IMR-90 (cell line): ENCODE measurements around the gene JADE2.

Experiments
- BHLHE40 ChIP-seq: fragments of 150-350 bp; IDR thresholded peaks from 2 replicates; pipeline ENCODE4 v1.6.1; 2016; ENCODE audit warnings: mild to moderate bottlenecking, low read depth, low read length
- CEBPB ChIP-seq: IDR thresholded peaks from 2 replicates; pipeline ENCODE4 v1.6.1; 2012; ENCODE audit warnings: low read depth, low read length, improper control_type of control experiment
- CHD1 ChIP-seq: IDR thresholded peaks from 2 replicates; pipeline ENCODE4 v1.6.1; 2012; ENCODE audit warnings: low read depth, low read length, improper control_type of control experiment
- MAFK ChIP-seq: IDR thresholded peaks from 2 replicates; pipeline ENCODE4 v1.6.1; 2012; ENCODE audit warnings: low read depth, low read length, improper control_type of control experiment
- MXI1 ChIP-seq: IDR thresholded peaks from 2 replicates; pipeline ENCODE4 v1.6.1; 2012; ENCODE audit warnings: low read depth, mild to moderate bottlenecking, low read length, moderate library complexity, borderline replicate concordance
- POLR2A ChIP-seq: IDR thresholded peaks from 2 replicates; pipeline ENCODE4 v1.6.1; 2012; ENCODE audit warnings: mild to moderate bottlenecking, low read depth, low read length
- RAD21 ChIP-seq: IDR thresholded peaks from 2 replicates; pipeline ENCODE4 v1.6.1; 2012; ENCODE audit warnings: low read length, improper control_type of control experiment
- RCOR1 ChIP-seq: IDR thresholded peaks from 2 replicates; pipeline ENCODE4 v1.6.1; 2012; ENCODE audit warnings: mild to moderate bottlenecking, low read length, improper control_type of control experiment; ENCODE audit not compliant: insufficient replicate concordance
- SMC3 ChIP-seq: fragments of 150-350 bp; IDR thresholded peaks from 2 replicates; pipeline ENCODE4 v1.6.1; 2016; ENCODE audit warnings: low read depth, mild to moderate bottlenecking, antibody characterized with exemption, low read length, moderate library complexity
- TF ChIP-seq, protein P1 (sequence below): conservative IDR thresholded peaks from 2 replicates; pipeline ENCODE4 v1.5.1; 2012; ENCODE audit warnings: mild to moderate bottlenecking, low read depth, low read length, improper control_type of control experiment
- TF ChIP-seq, protein P2 (sequence below): fragments of 150-350 bp; IDR thresholded peaks from 2 replicates; pipeline ENCODE4 v1.6.1; 2017; ENCODE audit warnings: mild to moderate bottlenecking, antibody characterized with exemption, low read length, low read depth

DNA sequence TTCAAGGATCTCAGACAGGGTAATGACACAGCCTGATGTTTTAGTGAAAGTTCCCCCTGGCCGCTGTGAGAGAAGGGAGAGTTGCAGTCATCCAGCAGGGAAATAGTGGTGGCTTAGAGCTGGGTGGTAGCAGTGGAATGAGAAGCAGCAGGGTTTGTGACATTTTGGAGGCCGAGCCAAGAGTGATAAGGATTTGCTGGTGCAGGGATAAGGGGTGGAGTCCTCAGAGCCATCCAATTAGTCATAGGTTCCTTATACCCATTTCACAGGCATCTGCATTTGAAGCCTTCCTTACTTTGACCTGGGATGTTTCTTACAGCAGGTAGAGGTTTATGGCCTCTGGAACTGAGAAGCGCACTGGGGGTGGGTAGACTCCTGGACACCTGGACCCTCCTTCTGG is 12.8 kb downstream of the JADE2 start:
- no peak for TF ChIP-seq POLR2A
- TF ChIP-seq MAFK, result no peak
- TF ChIP-seq, protein P1, sequence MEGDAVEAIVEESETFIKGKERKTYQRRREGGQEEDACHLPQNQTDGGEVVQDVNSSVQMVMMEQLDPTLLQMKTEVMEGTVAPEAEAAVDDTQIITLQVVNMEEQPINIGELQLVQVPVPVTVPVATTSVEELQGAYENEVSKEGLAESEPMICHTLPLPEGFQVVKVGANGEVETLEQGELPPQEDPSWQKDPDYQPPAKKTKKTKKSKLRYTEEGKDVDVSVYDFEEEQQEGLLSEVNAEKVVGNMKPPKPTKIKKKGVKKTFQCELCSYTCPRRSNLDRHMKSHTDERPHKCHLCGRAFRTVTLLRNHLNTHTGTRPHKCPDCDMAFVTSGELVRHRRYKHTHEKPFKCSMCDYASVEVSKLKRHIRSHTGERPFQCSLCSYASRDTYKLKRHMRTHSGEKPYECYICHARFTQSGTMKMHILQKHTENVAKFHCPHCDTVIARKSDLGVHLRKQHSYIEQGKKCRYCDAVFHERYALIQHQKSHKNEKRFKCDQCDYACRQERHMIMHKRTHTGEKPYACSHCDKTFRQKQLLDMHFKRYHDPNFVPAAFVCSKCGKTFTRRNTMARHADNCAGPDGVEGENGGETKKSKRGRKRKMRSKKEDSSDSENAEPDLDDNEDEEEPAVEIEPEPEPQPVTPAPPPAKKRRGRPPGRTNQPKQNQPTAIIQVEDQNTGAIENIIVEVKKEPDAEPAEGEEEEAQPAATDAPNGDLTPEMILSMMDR, result no peak
- no peak for TF ChIP-seq MXI1
- TF ChIP-seq RCOR1, result no peak
- TF ChIP-seq RAD21, result no peak
- no peak for TF ChIP-seq CEBPB
- TF ChIP-seq BHLHE40, result no peak
- no peak for TF ChIP-seq CHD1
- TF ChIP-seq, protein P2, sequence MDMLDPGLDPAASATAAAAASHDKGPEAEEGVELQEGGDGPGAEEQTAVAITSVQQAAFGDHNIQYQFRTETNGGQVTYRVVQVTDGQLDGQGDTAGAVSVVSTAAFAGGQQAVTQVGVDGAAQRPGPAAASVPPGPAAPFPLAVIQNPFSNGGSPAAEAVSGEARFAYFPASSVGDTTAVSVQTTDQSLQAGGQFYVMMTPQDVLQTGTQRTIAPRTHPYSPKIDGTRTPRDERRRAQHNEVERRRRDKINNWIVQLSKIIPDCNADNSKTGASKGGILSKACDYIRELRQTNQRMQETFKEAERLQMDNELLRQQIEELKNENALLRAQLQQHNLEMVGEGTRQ, result no peak
- TF ChIP-seq SMC3, result no peak
